HG03565 (cell line): ENCODE results near the gene ZNF805.
"Not testable (repeated sequence)": the region's sequence is repeated elsewhere in the genome, so short reads cannot be mapped to it uniquely, and the experiment has no call there.

ENCODE experiments used
- ATAC-seq: cut with Tn5 transposase; IDR thresholded peaks from one replicate; pipeline ENCODE4 v1.9.1; 2021; ENCODE audit warnings: mild to moderate bottlenecking, moderate library complexity; ENCODE audit not compliant: unreplicated experiment

ZNF805 gene

GRCh38 chr19:57240311-57241090 lies at the start of gene ZNF805:
Gene ZNF805 (plus strand): TSS chr19:57240632. CDS start chr19:57240892, 260 bp downstream.
- peak; percentile 87 for ATAC-seq

DNA sequence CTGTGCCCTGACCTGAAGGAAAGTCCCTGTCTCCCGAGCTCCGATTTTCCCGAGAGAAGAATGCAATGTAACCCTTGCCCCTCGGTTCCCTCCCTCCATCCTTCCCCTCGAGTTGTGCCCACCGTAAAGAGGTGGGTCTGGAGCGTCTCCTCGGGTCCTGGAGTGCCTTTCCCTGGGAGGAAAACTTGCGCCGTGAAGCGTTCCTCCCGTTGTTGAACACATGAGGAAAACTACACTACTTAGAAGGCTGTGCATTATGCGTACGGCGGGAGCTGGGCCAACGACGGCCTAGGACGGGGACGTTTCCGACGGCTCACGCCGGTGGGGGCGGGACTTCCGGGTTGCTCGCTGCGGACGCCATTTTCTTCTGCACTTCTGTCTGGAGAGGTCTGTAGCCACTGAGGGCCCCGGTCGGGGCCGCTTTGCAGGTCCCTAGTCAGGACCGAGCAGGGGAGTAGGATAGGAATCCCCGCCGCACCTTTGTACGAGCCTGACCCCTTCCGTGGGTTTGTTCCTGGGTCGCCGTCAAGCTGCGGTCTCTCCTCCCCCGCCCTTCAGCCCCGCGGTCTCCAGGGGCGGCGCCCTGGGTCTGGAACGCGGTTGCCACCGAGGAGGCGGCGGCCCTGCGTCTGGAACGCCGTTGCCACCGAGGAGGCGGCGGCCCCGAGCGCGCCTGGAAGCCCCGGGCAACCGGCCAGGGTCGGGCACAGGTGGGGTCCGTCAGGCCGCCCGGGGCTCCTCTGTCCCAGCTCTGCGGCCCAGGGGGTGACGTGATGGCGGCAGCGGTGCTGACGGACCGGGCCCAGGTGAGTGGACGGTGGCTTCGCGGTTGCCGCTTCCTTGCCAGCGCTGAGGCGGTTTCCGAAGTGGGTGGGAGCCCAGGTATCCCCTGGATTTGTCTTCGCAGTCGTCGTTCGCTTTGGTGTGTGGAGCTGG lies 49.0 kb upstream of the ZNF805 start, which contains the start of gene ZNF264:
ZNF264 (plus strand) TSS at position 360 of the 936 bp plus-strand sequence; CDS start at position 774, 414 bp downstream.
- peak; percentile 92 for ATAC-seq

DNA sequence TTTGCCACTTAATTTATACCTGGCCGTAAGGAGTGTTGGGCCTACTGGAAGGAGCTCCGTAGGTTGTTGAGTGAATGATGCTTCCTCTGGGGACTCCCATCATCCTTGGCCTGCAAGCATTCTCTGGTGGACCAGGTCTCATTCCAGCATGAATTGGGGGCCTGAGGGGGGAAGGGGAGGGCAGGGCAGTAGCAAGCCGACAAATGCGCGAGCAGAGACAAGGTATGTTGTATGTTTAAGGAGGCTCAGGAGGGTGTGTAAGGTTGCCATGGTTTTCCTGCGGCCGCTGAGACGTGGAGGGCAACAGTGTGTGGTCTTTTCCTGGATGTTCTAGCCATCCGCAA lies 48.4 kb upstream of the ZNF805 start:
- ATAC-seq: no peak

DNA sequence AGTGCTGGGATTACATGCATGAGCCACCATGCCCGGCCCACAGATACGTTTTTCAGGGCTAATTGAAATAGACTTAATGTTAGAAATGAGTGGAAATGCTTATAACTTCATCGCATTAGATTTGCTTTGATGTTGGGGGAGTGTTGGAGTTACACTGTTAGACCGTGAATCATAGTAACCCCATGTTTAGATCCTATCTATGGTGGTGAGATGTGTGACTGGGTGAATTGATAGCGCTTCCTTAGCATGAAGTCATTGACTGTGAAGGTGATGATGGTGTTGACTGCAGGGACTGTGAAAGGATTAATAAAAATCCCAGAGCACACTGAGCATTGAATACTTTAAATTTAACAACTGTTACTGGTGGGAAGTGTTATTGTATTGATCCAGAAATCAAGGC lies 47.4 kb upstream of the ZNF805 start:
- ATAC-seq: no peak

GRCh38 chr19:57197874-57198273 lies 42.6 kb upstream of the ZNF805 start:
- ATAC-seq: not testable (repeated sequence)

DNA sequence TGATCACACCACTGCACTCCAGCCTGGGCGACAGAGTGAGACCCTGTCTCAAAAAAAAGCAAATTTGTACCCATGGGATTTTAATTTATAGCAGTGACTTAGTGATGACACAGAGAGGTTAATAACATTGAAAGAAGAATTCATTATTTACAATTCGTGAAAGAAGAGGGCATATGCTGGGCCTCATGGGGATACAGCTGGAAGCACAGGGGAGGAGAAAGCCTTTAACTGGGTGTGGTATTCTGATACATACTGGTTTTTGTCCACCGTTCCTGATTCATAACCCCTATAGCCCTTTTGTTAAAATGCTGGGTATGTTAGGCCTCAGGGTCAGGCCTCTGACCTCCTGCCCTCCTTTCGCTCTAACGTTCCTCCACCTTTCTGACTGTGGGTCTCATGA lies 38.3 kb upstream of the ZNF805 start:
- no peak for ATAC-seq

DNA sequence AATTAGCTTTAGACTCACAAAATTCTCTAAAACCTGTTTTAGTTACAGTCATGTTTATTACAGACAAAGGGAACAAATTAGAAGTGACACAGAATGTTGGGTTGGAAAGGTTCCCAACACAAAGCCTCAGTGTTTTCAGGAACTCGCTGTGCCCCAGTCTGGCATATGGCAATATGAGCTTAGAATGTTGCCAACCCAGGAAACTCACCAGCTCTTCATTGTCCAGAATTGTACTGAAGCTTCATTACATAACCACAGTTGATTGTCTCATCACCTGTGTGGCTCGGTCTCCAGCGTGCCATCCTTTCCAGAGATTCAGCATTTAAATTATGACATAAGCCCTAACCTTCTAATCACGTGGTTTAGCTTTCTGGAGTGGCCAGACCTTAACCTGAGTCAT lies 30.1 kb upstream of the ZNF805 start:
- ATAC-seq: no peak

DNA sequence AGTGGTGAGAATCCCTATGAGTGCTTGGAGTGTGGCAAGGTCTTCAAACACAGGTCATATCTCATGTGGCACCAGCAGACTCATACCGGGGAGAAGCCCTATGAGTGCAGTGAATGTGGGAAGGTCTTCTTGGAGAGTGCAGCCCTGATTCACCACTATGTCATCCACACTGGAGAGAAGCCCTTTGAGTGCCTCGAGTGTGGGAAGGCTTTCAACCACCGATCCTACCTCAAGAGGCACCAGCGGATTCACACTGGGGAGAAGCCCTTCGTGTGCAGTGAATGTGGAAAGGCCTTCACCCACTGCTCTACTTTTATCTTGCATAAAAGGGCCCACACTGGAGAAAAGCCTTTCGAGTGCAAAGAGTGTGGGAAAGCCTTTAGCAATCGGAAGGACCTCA lies 28.3 kb upstream of the ZNF805 start:
- no peak for ATAC-seq

GRCh38 chr19:57227502-57227901 lies 12.9 kb upstream of the ZNF805 start:
- ATAC-seq: no peak

GRCh38 chr19:57231686-57232085 lies 8.7 kb upstream of the ZNF805 start:
- ATAC-seq: no peak

DNA sequence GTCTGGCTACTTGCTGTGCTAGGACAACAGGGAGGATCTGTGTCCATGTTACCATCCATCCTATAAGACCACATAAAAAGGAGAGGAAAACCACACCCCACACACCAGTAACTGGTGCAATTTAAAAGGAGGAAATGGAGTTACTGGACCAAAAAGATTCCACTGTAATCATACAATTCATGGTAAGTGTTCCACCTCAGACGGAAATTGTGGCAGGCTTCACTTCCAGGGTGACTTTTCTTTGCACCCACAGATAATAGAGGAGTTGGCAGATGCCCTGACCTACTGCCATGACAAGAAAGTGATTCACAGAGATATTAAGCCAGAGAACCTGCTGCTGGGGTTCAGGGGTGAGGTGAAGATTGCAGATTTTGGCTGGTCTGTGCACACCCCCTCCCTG lies 7.2 kb upstream of the ZNF805 start:
- no peak for ATAC-seq

DNA sequence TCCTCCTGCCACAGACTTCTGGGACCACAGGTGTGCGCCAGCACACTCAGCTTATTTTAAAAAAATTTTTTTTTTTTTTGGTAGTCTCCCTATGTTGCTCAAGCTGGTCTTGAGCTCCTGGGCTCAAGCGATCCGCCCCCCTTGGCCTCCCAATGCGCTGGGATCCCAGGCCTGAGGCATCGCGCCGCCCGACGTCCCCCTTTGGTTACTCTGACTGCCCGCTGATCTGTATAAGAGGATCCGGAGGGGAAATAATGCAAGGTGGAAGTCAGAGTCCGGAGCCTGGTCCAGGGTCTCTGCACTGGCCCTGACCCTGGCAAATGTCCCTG lies 486 bp upstream of the ZNF805 start:
- ATAC-seq: no peak

- no peak for ATAC-seq
These were observed 744 bp downstream of the ZNF805 start for GRCh38 chr19:57241176-57241575.

- no peak for ATAC-seq
These were observed 2.4 kb downstream of the ZNF805 start for GRCh38 chr19:57242821-57243220.

- no peak for ATAC-seq
These were observed 4.1 kb downstream of the ZNF805 start for GRCh38 chr19:57244513-57244912.

DNA sequence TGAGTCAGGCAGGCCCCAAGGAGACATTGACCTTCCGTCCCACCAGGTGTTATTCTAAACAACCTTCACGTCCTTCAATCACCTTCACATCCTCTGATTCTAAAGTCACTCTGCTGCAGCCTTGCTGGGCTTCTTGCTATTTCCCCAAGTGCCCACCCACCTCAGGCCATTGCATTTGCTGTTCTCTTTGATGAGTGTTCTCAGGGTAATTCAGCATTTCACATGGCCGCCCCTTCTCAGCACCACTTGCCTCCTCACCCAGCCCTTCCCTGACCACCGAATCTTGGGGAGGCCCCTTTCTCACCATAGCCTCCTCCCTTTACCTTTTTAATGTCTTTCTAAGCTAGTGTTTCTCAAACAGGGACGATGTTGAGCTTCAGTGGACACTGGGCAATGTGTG lies 4.6 kb downstream of the ZNF805 start:
- no peak for ATAC-seq

- ATAC-seq: no peak
These were observed 5.5 kb downstream of the ZNF805 start for GRCh38 chr19:57245959-57246358.

GRCh38 chr19:57248646-57249045 lies 8.2 kb downstream of the ZNF805 start:
- ATAC-seq: no peak

- no peak for ATAC-seq
These were observed 8.9 kb downstream of the ZNF805 start for GRCh38 chr19:57249329-57249728.

DNA sequence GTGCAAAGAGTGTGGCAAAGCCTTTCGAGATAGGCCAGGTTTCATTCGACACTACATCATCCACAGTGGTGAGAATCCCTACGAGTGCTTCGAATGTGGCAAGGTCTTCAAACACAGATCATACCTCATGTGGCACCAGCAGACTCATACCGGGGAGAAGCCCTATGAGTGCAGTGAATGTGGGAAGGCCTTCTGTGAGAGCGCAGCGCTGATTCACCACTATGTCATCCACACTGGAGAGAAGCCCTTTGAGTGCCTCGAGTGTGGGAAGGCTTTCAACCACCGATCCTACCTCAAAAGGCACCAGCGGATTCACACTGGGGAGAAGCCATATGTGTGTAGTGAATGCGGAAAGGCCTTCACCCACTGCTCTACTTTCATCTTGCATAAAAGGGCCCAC lies 13.3 kb downstream of the ZNF805 start:
- not testable (repeated sequence) for ATAC-seq

- ATAC-seq: no peak
These were observed 21.6 kb downstream of the ZNF805 start for GRCh38 chr19:57262044-57262443.

- ATAC-seq: no peak
These were observed 22.9 kb downstream of the ZNF805 start for GRCh38 chr19:57263244-57263741.
